ENCODE results near the gene RSPO3.

The RSPO3 gene

GRCh38 chr6:127102859-127103258 is 15.6 kb upstream of the RSPO3 start:
- H4K20me1 ChIP-seq (ENCODE audit: control insufficient read depth, insufficient read depth, low read depth, low read length) = no peaks in the 10 kb centered on the region

DNA sequence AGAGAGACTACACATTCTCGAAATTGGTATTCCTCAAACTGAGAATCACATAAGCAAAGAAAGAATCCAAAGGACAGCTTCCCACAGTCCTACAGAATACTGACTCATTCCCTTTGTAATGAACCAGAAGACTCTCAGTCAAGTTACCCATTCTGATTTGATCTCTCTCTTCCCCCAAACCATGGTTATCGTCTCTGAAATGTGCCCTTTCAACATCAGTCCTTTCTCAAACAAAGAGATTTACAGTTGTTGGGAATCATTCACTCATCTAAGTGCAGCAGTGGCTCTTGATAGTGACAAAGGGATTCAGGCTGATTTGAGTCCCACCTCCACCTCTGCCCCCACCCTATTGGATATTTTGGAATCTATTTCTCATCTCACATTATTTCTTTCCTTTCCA is 15.0 kb upstream of the RSPO3 start:
- no peak overlapping the region for H3K27ac ChIP-seq (ENCODE audit: low read depth, low read length)
- H3K4me2 ChIP-seq (ENCODE audit: low read length) = no peak overlapping the region
- no peaks in the 10 kb centered on the region for H3K9me3 ChIP-seq (ENCODE audit: control insufficient read depth, insufficient read depth, low read length)
- no peaks in the 10 kb centered on the region for H3F3A ChIP-seq (ENCODE audit: control insufficient read depth, insufficient read depth)
- no peaks in the 10 kb centered on the region for H3K36me3 ChIP-seq (ENCODE audit: control insufficient read depth, low read length)
- no peaks in the 10 kb centered on the region; the same call in 1 of the 2 replicates for H3K27me3 ChIP-seq (ENCODE audit: control insufficient read depth, low read length)
- no peak for TF ChIP-seq CTCF (IDR thresholded peaks at IDR 0.05; ENCODE audit: low read depth, low read length, poor library complexity, severe bottlenecking)
- TF ChIP-seq EZH2phosphoT487 (IDR thresholded peaks at IDR 0.05; ENCODE audit: borderline replicate concordance, low read length) = no peak
- H3K4me1 ChIP-seq (ENCODE audit: control insufficient read depth, low read length) = no peaks in the 10 kb centered on the region
- no peak overlapping the region for H3K4me3 ChIP-seq (ENCODE audit: low read length)
- H4K20me1 ChIP-seq (ENCODE audit: control insufficient read depth, insufficient read depth, low read depth, low read length) = no peaks in the 10 kb centered on the region
- H3K79me2 ChIP-seq (ENCODE audit: control insufficient read depth, low read length) = no peaks in the 10 kb centered on the region
- no peaks in the 10 kb centered on the region for H3K9me2 ChIP-seq (replicated peaks; ENCODE audit: control insufficient read depth, low read length)

More at GRCh38 chr6:127102859-127103258, 15.6 kb upstream of the RSPO3 start:
- Histone ChIP-seq H3K9me2 (replicated peaks; ENCODE audit: control insufficient read depth, low read length) (no peaks in the 10 kb centered on the region), H3K36me3 (ENCODE audit: control insufficient read depth, low read length) (no peaks in the 10 kb centered on the region), H3F3A (ENCODE audit: control insufficient read depth, insufficient read depth) (no peaks in the 10 kb centered on the region), H3K4me2 (ENCODE audit: low read length) (no peak overlapping the region), H3K27ac (ENCODE audit: low read depth, low read length) (no peak overlapping the region), H3K4me1 (ENCODE audit: control insufficient read depth, low read length) (no peaks in the 10 kb centered on the region), H3K79me2 (ENCODE audit: control insufficient read depth, low read length) (no peaks in the 10 kb centered on the region), H3K4me3 (ENCODE audit: low read length) (no peak overlapping the region), H3K9me3 (ENCODE audit: control insufficient read depth, insufficient read depth, low read length) (no peaks in the 10 kb centered on the region), H3K27me3 (ENCODE audit: control insufficient read depth, low read length) (no peaks in the 10 kb centered on the region; the same call in 1 of the 2 replicates)
- TF ChIP-seq EZH2phosphoT487 (IDR thresholded peaks at IDR 0.05; ENCODE audit: borderline replicate concordance, low read length) (no peak), CTCF (IDR thresholded peaks at IDR 0.05; ENCODE audit: low read depth, low read length, poor library complexity, severe bottlenecking) (no peak)

GRCh38 chr6:127107916-127108315 is 10.6 kb upstream of the RSPO3 start:
- Histone ChIP-seq H3K27ac (ENCODE audit: low read depth, low read length) (no peak overlapping the region), H4K20me1 (ENCODE audit: control insufficient read depth, insufficient read depth, low read depth, low read length) (no peaks in the 10 kb centered on the region), H3F3A (ENCODE audit: control insufficient read depth, insufficient read depth) (no peaks in the 10 kb centered on the region), H3K4me1 (ENCODE audit: control insufficient read depth, low read length) (no peaks in the 10 kb centered on the region), H3K4me2 (ENCODE audit: low read length) (no peak overlapping the region), H3K27me3 (ENCODE audit: control insufficient read depth, low read length) (no peaks in the 10 kb centered on the region), H3K79me2 (ENCODE audit: control insufficient read depth, low read length) (no peaks in the 10 kb centered on the region), H3K9me3 (ENCODE audit: control insufficient read depth, insufficient read depth, low read length) (no peaks in the 10 kb centered on the region), H3K9me2 (replicated peaks; ENCODE audit: control insufficient read depth, low read length) (no peaks in the 10 kb centered on the region), H3K36me3 (ENCODE audit: control insufficient read depth, low read length) (no peaks in the 10 kb centered on the region), H3K4me3 (ENCODE audit: low read length) (no peak overlapping the region)
- TF ChIP-seq CTCF (IDR thresholded peaks at IDR 0.05; ENCODE audit: low read depth, low read length, poor library complexity, severe bottlenecking) = no peak

- H3K9me2 ChIP-seq (replicated peaks; ENCODE audit: control insufficient read depth, low read length) = no peaks in the 10 kb centered on the region
- no peak overlapping the region for H3K4me2 ChIP-seq (ENCODE audit: low read length)
- no peak overlapping the region for H3K4me3 ChIP-seq (ENCODE audit: low read length)
- no peaks in the 10 kb centered on the region for H3K36me3 ChIP-seq (ENCODE audit: control insufficient read depth, low read length)
- H3K9me3 ChIP-seq (ENCODE audit: control insufficient read depth, insufficient read depth, low read length) = no peaks in the 10 kb centered on the region
- no peaks in the 10 kb centered on the region for H3K27me3 ChIP-seq (ENCODE audit: control insufficient read depth, low read length)
- TF ChIP-seq EZH2phosphoT487 (IDR thresholded peaks at IDR 0.05; ENCODE audit: borderline replicate concordance, low read length) = no peak
- no peak for TF ChIP-seq CTCF (IDR thresholded peaks at IDR 0.05; ENCODE audit: low read depth, low read length, poor library complexity, severe bottlenecking)
- H3K79me2 ChIP-seq (ENCODE audit: control insufficient read depth, low read length) = no peaks in the 10 kb centered on the region
- no peaks in the 10 kb centered on the region for H4K20me1 ChIP-seq (ENCODE audit: control insufficient read depth, insufficient read depth, low read depth, low read length)
- no peaks in the 10 kb centered on the region for H3K4me1 ChIP-seq (ENCODE audit: control insufficient read depth, low read length)
- no peaks in the 10 kb centered on the region for H3F3A ChIP-seq (ENCODE audit: control insufficient read depth, insufficient read depth)
- no peak overlapping the region for H3K27ac ChIP-seq (ENCODE audit: low read depth, low read length)
Measured at GRCh38 chr6:127110712-127111111, 7.8 kb upstream of the RSPO3 start.

All from DOHH2 (cell line).